Medulla oblongata (tissue), 1 donor: ENCODE data around the gene ALDH1A2.

ENCODE experiments used
- DNase-seq: peaks from one replicate; pipeline ENCODE4 v3.0.0-alpha.2; 2015; ENCODE audit errors: extremely low spot score

ALDH1A2 gene

DNA sequence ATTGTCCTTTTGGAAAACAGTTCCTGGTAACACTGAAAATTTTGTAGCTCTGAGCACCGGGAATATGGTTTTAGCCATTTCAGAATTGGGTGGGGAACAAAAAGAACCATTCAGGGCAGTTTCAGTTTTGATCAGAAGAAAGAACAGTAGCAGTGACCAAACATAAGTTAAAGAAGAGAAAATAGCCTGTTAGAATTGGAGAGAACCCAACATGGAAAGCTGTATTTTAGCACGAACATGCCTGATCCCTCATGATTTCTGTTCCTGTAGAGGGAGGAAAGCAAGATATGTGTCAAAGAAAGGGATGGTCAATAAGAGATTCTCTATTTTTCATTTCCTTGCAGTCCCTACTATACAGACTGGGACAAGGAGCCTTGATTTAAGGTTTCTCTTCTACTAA, 119.9 kb downstream of the ALDH1A2 start:
- no peak for DNase-seq

DNA sequence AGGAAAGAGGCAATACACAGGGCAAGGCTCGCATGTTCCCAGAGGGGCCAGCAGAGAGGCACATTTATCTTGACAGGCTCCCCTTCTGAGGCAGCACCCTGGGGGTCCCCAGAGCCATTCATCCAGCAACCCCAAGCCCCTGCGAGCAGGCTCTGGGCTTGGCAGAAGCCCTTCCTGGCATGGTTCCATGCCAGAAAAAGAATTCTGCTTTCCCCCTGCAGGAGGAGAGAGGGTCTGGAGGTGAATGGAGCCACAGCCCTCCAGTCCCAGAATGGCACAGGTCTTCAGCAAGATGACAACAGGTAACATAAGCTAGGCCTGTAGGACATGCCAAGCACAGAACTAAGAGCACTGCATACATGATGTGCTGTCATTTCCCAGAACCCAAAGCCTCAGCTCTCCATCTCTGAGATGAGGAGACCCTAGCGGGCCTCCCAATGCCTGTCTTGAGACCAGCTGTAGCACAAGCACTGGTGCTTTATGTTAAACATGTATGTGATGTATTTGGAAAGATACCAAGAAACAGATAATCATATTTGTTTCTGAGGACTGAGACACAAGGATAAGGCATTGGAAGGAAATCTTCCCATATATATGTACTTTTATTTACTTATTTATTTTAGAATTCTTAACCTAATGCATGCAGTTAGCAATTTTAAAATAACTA, 121.6 kb downstream of the ALDH1A2 start:
- no peak for DNase-seq

DNA sequence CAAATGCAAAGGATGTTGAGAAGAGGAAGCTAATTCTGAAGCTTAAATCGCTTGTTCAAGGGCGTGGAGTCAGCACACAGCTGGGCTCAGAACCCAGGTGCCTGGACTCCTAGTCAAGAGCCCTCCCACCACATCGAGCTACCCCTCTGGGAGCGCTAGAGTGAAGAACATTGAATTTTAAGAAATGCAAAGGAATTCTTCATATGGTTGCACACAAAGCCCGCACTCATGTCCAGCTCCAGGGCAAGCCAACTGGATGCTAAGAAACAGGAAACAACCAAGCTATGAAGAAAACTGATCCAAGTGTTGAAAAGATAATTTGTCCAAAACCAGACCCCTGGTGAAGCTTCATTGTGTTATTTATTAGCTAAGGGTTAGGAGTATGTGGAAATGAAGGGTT, 122.3 kb downstream of the ALDH1A2 start:
- DNase-seq, result no peak

DNA sequence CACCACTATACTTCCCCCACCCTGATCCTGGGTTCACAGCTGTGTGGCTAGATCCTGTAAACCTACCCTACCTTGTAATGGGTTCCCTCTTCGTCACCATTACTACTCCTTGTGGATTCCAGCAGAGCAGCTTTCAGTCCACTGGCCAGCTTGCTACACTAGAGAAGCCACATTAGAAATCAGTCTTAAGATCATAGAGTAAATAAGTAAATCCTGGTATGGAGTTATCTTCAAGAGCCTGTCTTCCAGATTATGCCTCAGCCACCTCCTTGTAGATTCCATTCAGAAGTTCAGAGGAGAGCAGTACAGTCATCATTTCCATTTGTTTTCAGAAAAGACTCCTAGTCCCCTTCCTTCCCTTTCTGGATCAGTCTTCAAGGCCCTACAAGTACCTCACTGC, 123.7 kb downstream of the ALDH1A2 start:
- DNase-seq, result no peak

DNA sequence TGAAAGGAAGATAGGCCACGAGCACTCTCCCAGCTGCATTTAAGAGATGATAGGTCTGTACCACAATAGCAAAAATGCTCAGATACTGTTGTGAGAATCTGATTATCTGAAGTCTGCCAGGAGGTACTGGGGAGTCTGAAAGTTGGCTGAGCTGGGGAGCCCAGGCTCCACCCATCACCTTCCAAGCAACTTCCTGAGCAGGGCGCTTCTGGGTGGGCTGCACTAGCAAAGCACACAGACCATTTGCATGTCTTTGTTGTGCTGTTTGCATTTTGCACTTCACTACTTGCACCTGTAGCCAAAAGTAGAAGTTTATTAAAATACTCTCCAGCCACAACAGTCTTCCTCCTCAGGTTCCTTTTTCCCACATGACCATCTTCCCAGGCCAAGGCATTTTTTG, 133.2 kb downstream of the ALDH1A2 start:
- DNase-seq, result no peak

DNA sequence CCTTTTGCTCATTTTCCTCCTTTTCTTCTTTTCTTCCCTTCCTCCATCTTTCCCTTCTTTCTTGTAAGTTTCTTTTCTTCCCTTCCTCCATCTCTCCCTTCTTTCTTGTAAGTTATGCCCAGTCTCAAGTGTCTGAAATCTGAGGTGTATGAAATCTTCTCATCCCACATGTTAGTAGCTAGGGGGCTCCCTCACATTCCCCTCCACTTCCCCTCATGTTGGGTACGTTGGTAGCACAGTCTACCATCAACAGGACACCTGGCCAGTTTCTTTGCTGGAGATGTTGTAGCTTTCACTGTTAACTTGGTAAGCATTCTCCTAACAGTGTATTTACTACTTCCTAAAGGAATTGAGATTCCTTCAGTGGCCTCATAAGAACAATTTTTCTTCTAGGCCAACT, 133.9 kb downstream of the ALDH1A2 start:
- DNase-seq, result no peak

DNA sequence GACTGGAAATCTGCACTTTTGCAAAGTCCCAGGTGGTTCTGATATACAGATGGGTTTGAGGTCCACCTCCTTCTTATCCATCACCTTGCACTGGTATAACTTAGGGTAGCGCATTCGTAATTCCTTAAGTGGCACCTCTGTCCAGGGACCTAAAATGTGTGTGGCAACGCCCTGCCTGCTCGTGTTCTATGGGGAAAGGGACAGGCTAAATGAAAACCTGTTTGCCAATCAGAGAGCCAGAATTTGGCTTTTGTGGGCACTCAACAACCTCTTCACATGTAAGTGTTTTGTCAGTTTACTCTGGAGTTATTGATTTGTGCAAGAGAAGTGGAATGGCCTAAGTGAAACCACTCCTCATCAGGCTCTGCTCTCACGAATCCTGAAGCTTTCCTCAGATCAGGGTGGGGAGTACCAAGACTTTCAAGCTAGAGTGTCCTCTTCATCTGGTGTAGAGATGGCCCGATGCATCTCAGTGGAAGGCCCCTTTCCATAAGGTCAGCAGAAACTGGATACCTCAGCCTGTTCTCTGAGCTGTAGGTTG, 138.3 kb downstream of the ALDH1A2 start:
- no peak for DNase-seq

DNA sequence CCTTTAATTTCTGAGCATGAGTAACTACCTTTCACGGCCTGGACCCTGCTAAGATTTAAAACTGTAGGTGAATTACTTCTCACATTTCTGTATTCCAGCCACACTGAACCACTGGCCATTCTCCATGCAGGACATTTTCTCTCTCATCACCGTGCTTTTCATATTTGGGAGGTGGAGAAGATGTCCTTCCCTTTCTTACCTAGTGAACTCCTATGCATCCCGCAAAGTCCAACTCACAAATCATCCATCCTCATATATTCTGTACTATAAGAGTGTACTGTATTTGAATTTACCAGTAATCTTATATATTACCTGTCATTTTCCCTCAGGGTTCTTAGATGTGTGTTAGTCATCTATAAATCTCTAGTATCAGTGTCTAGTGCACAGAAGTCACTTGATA, 139.9 kb downstream of the ALDH1A2 start:
- no peak for DNase-seq

DNA sequence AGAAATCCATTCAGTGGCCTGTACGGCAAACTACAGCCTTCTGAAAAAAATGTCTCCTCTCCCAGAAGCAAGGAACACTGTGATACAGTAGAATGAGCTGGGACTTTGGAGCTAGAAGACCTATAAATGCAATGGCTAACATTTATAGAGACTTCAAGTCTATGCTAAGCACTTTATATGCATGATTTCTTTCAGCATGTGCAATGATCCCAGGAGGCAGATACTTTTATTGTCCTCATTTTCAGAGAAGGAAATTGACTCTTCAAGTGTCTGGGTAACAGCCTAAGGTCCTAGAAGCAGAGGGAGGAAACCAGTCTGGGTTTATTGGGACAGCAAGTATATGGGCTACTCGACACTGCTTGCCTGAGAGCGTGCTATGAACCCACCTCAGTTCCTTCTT, 140.9 kb downstream of the ALDH1A2 start:
- DNase-seq, result no peak

DNA sequence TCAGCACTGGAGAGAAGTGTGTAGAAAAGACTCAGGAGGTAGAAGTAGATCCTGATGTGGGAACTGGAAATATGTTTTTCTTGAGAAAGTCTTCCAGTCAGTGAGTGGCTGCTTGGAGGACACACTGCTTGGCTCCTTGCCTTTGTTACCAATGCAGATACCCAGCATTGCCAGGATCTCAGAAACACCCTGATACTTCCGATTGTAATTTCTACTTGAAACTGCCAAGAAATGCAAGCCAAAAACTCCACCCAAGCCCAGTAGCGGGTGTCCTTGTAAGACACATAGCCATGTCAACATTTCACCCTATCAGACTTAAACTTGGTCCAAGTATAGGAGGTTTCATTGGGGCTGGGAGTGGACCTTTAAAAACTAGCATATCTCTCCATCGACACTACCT, 141.8 kb downstream of the ALDH1A2 start:
- DNase-seq, result no peak

DNA sequence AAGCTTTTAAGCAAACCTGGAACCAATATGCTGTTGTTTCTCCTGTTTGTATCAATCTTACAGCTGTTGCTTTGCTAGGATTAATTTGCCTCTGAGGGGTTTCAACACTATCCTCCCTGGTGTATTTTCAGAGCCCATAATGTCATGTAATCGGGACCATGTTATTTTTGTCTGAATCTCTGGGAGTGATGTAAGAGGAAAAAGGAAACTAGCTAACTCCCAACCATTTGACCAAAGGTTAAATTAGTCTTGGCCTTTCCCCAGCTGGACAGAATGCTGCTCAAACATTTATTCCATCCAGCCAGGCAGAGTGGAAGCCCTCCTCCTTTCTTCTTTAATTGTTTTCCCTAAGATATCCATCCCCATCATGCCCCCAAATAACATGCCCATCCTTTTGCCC, 142.2 kb downstream of the ALDH1A2 start:
- DNase-seq, result peak; percentile 11

DNA sequence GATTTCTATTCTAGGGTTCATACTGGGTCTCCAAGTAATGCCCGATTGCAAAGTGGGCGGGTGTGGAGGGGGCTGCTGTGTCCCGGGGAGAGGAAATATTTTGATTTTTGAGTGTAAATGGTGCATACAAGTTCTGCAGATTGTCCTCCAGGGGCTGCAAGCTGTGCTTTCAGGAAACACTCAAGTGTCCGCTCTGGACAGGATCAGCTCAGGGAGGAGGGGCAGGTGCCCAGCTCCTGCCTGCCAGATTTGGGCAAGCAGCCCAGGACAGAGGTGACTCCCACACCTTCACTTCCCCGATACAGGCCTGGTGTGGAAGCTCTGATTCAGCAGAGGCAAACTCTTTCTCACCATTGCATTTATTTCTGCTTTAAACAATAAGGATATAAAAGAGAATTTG, 142.7 kb downstream of the ALDH1A2 start:
- no peak for DNase-seq

DNA sequence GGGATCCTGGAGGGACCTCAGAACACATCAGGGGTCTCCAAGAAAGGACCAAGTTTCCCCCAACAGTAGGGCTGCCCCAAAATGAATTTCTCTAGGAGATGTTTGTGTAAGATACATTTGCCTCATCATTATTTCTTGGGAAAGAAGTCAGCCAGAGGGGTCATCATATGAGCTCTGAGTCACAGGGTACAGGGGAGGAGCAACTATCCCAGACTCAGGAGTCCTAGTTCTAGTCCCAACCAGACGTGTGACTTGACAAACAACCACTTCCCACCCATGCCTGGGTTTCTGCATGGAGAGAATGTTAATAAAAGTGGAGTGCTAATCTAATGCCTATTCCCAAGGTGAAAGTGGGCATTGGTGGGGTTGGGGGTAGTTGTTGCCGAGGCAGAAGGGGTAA, 144.1 kb downstream of the ALDH1A2 start:
- DNase-seq, result no peak

DNA sequence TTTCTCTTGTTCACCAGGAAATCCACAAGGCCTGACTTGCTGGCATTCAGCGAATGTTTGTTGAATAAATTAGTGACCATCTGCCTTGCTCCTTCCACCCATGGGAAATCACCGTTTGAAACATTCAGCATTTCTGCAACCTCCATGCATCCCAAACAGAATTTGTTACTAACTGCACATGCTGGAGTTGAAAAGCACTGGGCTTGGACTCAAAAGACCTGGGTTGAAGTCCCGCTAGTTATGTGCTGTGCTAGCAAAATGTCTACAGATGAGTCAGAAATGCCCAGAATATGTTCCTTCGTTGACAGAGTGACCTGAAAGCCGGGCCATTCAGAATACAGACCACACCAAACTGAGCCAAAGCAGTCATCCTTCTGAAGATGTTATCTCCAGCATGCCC, 144.6 kb downstream of the ALDH1A2 start:
- no peak for DNase-seq

DNA sequence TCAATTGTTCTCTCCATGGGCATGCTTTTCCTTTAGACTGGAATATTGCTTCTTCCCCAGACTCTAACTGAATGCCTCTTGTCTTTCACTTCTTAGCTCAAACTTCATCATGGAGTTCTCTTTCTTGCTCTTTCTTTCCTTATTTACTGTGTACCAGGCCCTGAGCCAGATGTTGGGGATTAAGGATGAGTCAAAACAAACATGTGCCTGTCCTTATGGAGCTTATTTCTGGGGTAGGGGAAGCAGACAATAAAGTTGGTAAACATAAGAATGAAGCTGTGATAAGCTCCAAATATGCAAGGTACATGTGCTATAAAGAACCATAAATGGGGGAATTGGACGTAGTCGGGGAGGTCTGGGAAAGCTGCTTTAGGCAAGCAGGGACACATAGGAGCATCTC, 145.8 kb downstream of the ALDH1A2 start:
- no peak for DNase-seq

DNA sequence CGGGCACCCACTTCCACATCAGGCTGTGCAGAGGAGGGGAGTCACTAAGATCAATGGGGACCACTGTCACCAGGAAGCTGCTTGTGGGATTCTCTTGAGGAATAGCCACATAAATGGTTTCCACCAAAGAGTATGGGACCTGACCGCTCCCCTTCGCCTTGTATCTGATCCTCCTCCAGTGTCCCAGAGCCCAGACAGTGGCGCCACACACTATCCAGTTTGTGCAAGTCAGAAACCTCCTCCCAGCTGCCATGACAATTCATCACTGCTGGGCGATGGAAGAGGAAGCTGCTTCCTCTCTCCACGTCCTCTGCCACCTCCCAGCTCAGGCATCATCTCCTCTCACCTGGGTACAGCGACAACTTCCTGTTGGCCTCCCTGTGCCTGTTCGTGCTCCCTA, 147.5 kb downstream of the ALDH1A2 start:
- DNase-seq, result no peak

DNA sequence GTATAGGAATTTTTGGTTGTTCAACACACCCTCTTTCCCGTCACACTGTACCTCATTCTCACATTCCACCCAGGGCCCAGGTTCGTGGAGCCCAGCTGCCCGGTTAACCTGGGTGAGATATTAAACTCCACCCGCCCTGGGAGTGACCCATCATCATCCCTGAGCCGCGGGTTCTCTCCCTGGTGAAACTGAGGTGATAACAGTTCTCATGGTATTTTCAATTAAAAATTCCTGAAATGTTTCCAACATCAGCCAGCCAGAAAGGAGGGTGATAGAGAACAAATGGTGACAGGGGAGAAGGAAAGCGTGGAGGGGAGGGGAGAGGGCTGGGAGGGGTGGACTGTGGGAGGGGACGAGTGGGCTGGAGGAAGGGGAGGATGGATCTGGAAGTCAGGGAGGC, 148.8 kb downstream of the ALDH1A2 start:
- DNase-seq, result no peak

DNA sequence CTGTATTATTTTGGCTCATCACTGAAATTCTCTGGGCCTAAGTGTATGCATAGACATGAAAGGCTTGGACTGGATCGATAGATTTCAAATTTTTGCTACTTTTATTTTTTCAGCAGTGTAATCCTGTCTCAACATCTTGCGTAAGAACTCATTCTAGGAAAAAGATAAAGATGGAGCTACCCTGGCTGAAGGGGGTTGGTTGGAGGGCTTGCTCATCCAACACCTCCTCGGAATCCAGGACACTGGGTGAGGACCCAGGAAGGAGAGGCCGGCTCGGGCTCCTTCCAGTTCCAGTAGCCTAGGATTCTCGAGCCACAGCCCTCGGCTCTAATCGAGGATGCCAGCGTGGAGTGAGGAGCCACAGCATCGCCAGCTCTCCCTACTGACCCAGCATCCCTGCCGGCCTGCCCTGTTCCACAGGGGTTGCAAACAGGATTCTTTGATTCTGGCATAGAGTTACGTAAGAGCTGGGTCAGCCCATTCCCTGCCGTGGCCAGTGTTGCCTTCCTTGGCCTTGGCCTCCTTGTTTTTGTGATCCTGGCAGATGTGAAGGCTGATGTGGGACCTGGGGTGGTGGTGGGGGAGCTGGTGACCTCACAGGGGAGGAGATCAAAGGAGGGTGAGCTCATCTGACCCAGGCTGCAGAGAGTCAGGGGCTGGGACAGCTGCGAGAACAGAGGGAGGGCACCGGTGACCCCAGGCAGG, 149.5 kb downstream of the ALDH1A2 start:
- DNase-seq, result no peak

DNA sequence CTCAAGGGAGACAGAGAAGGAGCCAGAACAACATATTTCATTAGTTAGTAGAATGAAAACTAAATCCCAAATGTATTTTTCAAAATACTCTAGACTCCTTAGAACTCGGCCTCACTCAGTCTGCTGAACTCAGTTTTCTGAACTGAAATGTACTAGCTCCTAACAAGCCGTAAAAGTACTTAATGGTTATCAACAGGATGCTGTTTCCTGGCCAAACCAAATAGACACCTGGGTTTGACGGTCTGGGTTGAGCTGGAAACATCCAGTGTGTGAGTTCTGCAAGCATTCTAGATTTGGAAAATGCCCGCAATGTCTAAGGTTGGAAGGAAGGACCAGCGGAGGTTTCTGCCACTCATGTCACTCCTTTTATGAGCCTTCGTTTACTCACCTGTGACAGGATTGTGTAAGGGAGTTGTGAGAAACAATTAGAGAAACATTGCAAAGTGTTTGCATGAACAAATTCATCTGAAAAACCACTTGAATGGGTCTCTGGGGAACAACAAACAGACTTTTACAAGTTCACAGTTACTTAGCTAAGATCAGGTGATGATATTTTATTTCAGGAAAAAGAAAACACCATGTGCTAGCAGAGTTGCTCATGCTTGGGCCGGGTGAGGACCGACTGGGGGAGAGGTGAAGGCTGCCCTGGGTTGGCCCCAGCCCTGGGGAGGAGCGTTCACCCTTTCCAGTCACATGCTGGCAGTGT, 151.0 kb downstream of the ALDH1A2 start:
- DNase-seq, result no peak

DNA sequence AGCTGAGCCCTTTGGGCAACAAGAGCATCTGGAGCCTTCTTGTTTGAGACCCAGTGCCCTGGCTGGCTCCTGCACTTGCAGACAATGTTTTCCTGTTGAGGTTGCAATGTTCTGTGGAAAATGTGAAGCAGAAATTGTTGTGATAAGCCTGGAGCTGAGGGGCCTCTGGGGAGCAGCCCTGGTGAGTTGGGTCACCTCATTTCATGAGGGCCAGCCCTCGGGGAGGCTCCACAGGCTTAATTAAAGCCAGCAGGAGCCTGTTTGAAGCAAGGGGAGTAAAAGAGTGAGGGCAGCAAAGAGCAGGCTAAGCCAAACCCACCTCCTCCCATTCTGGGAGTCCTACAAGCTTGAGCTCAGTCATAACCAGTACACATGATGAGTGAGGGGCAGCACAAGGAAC, 154.3 kb downstream of the ALDH1A2 start:
- DNase-seq, result no peak

DNA sequence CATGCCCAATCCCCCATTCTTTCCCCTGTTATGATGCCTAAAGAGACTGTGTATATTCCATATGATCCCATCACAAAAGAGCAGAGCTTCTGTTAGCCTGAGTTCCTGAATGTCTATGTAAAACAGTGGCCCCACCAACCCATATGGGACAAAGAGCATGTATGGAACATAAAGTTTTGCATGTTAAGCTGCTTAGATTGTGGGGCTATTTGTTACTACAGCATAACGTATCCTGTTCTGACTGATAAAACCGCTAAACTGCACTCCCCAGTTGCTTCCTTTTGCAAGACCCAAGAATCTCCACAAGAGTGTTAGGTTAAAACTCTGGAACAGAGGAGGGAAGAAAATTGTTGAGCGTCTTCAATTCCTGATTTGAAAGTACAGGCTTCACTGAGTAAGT, 154.8 kb downstream of the ALDH1A2 start:
- no peak for DNase-seq

DNA sequence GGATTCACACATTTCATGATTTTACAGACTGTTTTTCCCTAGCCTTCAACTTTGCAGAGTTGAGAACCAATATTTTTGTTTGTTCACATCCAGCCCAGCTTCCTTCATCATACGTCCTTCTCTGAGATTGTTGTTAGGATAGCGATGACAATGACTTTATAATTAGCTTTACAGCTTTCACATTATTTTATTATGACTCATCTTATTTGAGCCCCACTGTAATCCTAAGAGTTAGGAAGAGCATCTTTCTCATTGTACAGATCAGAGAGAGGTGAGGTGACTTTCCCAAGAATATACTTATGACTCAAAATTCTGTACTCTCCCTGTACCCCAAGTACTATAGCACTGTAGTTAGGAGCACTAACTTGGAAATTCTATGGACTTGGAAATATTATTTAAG, 156.1 kb downstream of the ALDH1A2 start:
- DNase-seq, result no peak

DNA sequence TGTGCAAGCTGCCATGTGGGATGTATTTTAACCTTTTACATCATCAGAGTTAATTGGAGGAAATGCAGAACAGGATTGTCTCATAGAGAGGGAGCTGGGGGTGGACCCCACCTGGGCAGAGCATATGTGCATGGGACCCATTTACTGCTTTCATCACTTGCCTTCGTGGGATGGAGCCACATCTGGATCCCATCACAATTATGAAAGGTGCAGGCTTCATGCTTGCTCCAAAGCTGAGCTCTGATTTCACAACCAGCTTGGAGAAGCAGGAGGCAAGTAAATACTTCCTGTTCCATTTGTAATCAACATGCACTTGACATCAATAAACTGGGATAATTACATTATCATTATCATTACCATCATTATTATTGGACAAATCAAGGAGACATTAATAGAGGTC, 161.9 kb downstream of the ALDH1A2 start:
- DNase-seq, result no peak
